ENCODE data around the gene SSH2.

DNA sequence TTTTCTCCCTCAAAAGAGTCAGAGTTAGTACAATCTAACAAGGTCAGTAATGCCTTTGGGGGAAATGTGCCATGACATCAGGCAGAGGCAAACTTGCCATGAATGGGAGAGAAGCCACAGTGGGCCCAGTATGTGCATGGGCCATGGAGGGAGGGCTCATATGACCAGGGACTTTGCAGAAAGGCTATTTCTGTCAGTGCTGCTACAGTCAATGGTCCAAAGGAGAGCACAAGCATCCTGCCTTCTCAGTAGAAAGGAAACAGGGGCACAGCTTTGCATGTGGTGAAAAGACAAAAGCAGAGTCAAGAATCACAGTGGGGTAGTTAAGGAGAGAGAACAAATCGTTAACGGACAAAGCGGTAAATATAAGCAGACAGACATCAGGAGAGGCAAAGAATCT is 296.1 kb downstream of the SSH2 start:
- TF ChIP-seq EZH2 (IDR thresholded peaks at IDR 0.05; ENCODE audit: insufficient read depth, poor library complexity, severe bottlenecking), result no peak
- TF ChIP-seq EZH2phosphoT487 (IDR thresholded peaks at IDR 0.05; ENCODE audit: insufficient read depth, low read depth), result no peak

All from GM23248 (cell line).